GM12878 (cell line): Measurements from ENCODE around the gene ASIC3. TPM values are rescaled to one million over a fixed set of nuclear protein-coding genes. Genes with fewer than 3 reads are reported as not detected.

ENCODE experiments used
- ATAC-seq: fragments of 200-7000 bp; cut with Tn5 transposase; 3 replicates; pipeline ENCODE4 v1.9.1; 2020; ENCODE audit warnings: mild to moderate bottlenecking, moderate library complexity
- BruUV-seq: library from RNA; stranded (reverse); fragments of 400-500 nt; replicated peaks from 2 replicates; lab custom pipeline; 2021; lab: Mats Ljungman, UMichigan
- CTCF ChIA-PET: fragments of 300-600 bp; sonication (Branson Sonifier 250); formaldehyde crosslinking; extraction: SDS; loops from one replicate; lab custom pipeline; 2021; ENCODE audit warnings: inconsistent platforms; lab: Yijun Ruan, JAX
- POLR2A ChIA-PET: fragments of 350-600 bp; formaldehyde crosslinking; extraction: SDS; loops from one replicate; lab custom pipeline; 2021; ENCODE audit warnings: inconsistent platforms; lab: Charles Lee
- RAD21 ChIA-PET: fragments of 300-600 bp; sonication (Branson Sonifier 250); formaldehyde crosslinking; loops from one replicate; lab custom pipeline; 2023; ENCODE audit warnings: antibody characterized with exemption; ENCODE audit not compliant: unreplicated experiment; lab: Charles Lee
- SMC1A ChIA-PET: fragments of 300-600 bp; sonication (Branson Sonifier 250); formaldehyde crosslinking; loops from one replicate; lab custom pipeline; 2023; ENCODE audit not compliant: unreplicated experiment, uncharacterized antibody; lab: Charles Lee
- DNase-seq: peaks from one replicate; pipeline ENCODE4 v3.0.0-alpha.2; 2011; ENCODE audit warnings: low read depth, low spot score
- FAIRE-seq: peaks from 3 replicates; lab custom pipeline; 2011; peaks lifted over from hg19 to GRCh38; lab: Jason Lieb, UNC
- H2AFZ ChIP-seq: 2 replicates; pipeline ENCODE4 v1.6.0; 2011; ENCODE audit warnings: low read depth, low read length, control low read depth; ENCODE audit not compliant: control insufficient read depth
- H3K27ac ChIP-seq: 2 replicates; pipeline ENCODE4 v1.5.1; 2011; ENCODE audit warnings: control low read depth; ENCODE audit not compliant: control insufficient read depth, insufficient read depth
- H3K27me3 ChIP-seq, 2 experiments: replicated peaks in 1 of 2; 2 replicates each; pipeline versions ENCODE4 v1.6.0 to v1.6.1; 2011; ENCODE audit warnings: low read length in 1 of 2; ENCODE audit not compliant: control insufficient read depth in 2 of 2, insufficient read depth in 2 of 2
- H3K36me3 ChIP-seq, 2 experiments: 2 replicates each; pipeline ENCODE4 v1.5.1; 2011; ENCODE audit warnings: low read length in 1 of 2; ENCODE audit not compliant: control insufficient read depth in 2 of 2, insufficient read depth in 2 of 2
- H3K4me1 ChIP-seq: 2 replicates; pipeline ENCODE4 v1.6.1; 2011; ENCODE audit warnings: mild to moderate bottlenecking, low read length, moderate library complexity, mixed read lengths; ENCODE audit not compliant: control insufficient read depth, insufficient read depth
- H3K4me2 ChIP-seq: 2 replicates; pipeline ENCODE4 v1.6.0; 2011; ENCODE audit warnings: control low read depth; ENCODE audit not compliant: control insufficient read depth, insufficient read depth
- H3K4me3 ChIP-seq: fragments of 200-600 bp; sonication (generic); 2 replicates; pipeline ENCODE4 v1.5.1; 2016
- H3K79me2 ChIP-seq: 2 replicates; pipeline ENCODE4 v1.6.0; 2011; ENCODE audit warnings: low read length; ENCODE audit not compliant: control insufficient read depth, insufficient read depth
- H3K9ac ChIP-seq: 2 replicates; pipeline ENCODE4 v1.8.0; 2011; ENCODE audit warnings: low read length, control low read depth, mixed read lengths; ENCODE audit not compliant: control insufficient read depth, insufficient read depth
- H3K9me3 ChIP-seq: replicated peaks from 3 replicates; pipeline ENCODE4 v1.5.1; 2011; ENCODE audit warnings: mild to moderate bottlenecking, low read length; ENCODE audit not compliant: control insufficient read depth, insufficient read depth
- H4K20me1 ChIP-seq: 2 replicates; pipeline ENCODE4 v1.6.0; 2011; ENCODE audit not compliant: control insufficient read depth, insufficient read depth
- ATF7 ChIP-seq: fragments of 450-650 bp; IDR thresholded peaks from 2 replicates; pipeline ENCODE4 v1.6.1; 2016; ENCODE audit warnings: low read depth, mild to moderate bottlenecking
- BMI1 ChIP-seq: fragments of 450-650 bp; IDR thresholded peaks from 2 replicates; pipeline ENCODE4 v1.6.1; 2016; ENCODE audit warnings: mild to moderate bottlenecking, moderate library complexity, borderline replicate concordance
- CHD1 ChIP-seq: IDR thresholded peaks from 2 replicates; pipeline ENCODE4 v1.6.1; 2012; ENCODE audit warnings: low read depth, low read length, improper control_type of control experiment
- GATAD2B ChIP-seq: fragments of 450-650 bp; conservative IDR thresholded peaks from 2 replicates; pipeline ENCODE4 v1.6.1; 2017; ENCODE audit warnings: low read depth, mild to moderate bottlenecking, moderate library complexity
- HDAC6 ChIP-seq: fragments of 200-600 bp; sonication (generic); IDR thresholded peaks from one replicate; pipeline ENCODE4 v1.8.0; 2017; ENCODE audit warnings: antibody characterized with exemption; ENCODE audit not compliant: unreplicated experiment
- JUNB ChIP-seq: IDR thresholded peaks from 2 replicates; pipeline ENCODE4 v1.6.1; 2016; ENCODE audit warnings: antibody characterized with exemption, mild to moderate bottlenecking
- MTA3 ChIP-seq: IDR thresholded peaks from 2 replicates; pipeline ENCODE4 v1.6.1; 2012; ENCODE audit warnings: low read length, inconsistent platforms, borderline replicate concordance
- RFX5 ChIP-seq: IDR thresholded peaks from 2 replicates; pipeline ENCODE4 v1.6.1; 2011; ENCODE audit warnings: low read depth, low read length, improper control_type of control experiment
- ZBED1 ChIP-seq: IDR thresholded peaks from 2 replicates; pipeline ENCODE4 v1.6.1; 2016; ENCODE audit warnings: borderline replicate concordance
- WGBS: methylation state at CpG from one replicate; pipeline ENCODE4 v1.1.6; 2016; ENCODE audit warnings: low lambda C conversion rate; ENCODE audit not compliant: insufficient replicate concordance, insufficient coverage; ENCODE audit errors: missing lambda C conversion rate; 5-methylcytosine and 5-hydroxymethylcytosine counted together
- in situ Hi-C: fragments of 300-500 bp; cut with MboI; formaldehyde crosslinking; loops from 9 replicates; pipeline ENCODE4 v1.14.3; 2018; ENCODE audit warnings: mixed read lengths
- intact Hi-C: fragments of 100-400 bp; cut with micrococcal nuclease; formaldehyde crosslinking; loops from one replicate; pipeline ENCODE4 v1.14.2; 2022; ENCODE audit not compliant: unreplicated experiment
- polyA plus RNA-seq, 11 experiments: library from polyadenylated mRNA; depleted of rRNA in 4 of 11; unstranded in 6 of 11; stranded (reverse) in 5 of 11; fragments of >200 nt; fragmentation: Nextera tagmentation in 4 of 11; fragmentation: Illumina TruSeq in 1 of 11; extraction: Ambion mirVana in 4 of 11; extraction: Trizol in 1 of 11; gene quantifications; 1 replicate in 1 of 11; 2 replicates in 10 of 11; pipeline versions ENCODE4 v1.2.1 to v1.2.3, GENCODE V29; 2011 to 2016; ENCODE audit warnings: inconsistent platforms in 2 of 11, missing spikeins in 2 of 11, low read depth in 1 of 11
- total RNA-seq, 4 experiments: library from RNA; depleted of rRNA in 3 of 4; stranded (reverse); fragments of >200 nt in 3 of 4; fragmentation: Illumina TruSeq in 1 of 4; extraction: Trizol in 1 of 4; gene quantifications; 2 replicates each; pipeline versions ENCODE4 v1.2.1 to v1.2.3, GENCODE V29; 2013 to 2021
- TF ChIP-seq, protein P1 (sequence below): fragments of 450-650 bp; formaldehyde crosslinking; IDR thresholded peaks from 2 replicates; pipeline ENCODE4 v1.4.0; 2022; ENCODE audit warnings: mild to moderate bottlenecking, moderate library complexity
- TF ChIP-seq, protein P2 (sequence below): IDR thresholded peaks from 2 replicates; pipeline ENCODE4 v1.6.1; 2012; ENCODE audit warnings: low read depth, low read length, improper control_type of control experiment
- TF ChIP-seq, protein P3 (sequence below): fragments of 450-650 bp; IDR thresholded peaks from 2 replicates; pipeline ENCODE4 v1.6.1; 2018; ENCODE audit warnings: mild to moderate bottlenecking, low read depth, moderate library complexity; ENCODE audit not compliant: partially characterized antibody
- TF ChIP-seq, protein P4 (sequence below): IDR thresholded peaks from 2 replicates; pipeline ENCODE4 v1.6.1; 2011; ENCODE audit warnings: low read depth, low read length, improper control_type of control experiment, borderline replicate concordance

The ASIC3 gene
- total and polyA plus RNA-seq, 10 of the 15 experiments (the other 5 are each of a cell fraction or from before 2014, with no cell fraction given) = 0.07 to 1.0 (median 0.44) TPM; not detected in 4

DNA sequence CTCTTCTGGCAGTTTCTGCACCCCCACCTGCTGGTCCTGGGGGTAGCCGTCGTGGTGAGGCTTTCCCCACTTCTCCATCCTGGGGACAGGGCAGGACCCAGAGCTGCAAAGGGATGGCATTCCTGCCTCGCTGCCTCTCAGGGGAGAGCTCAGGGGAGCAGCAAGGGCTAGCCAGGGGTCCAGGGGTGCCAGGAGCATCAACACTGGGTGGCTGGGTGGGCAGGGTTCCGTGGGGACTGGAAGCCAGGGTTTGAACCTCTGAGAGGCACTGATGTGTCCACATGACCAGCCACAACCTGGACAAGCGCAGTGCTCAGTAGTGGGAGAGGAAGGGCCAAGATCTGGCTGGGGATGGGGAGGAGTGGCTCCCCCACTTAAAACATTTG is 14.5 kb upstream of the ASIC3 start:
- ChIA-PET SMC1A (no interaction called here), CTCF (interaction anchor here (2.1 kb wide), 1 partner anchor 49 kb away, joined by 5 read pairs; the partner anchor contains the start of gene TMUB1), POLR2A (no interaction called here), RAD21 (no interaction called here)
- H3K27me3 ChIP-seq = no peaks in the 10 kb centered on the region
- no peaks in the 10 kb centered on the region for H4K20me1 ChIP-seq
- H3K4me1 ChIP-seq = peaks cover 4% of the 10 kb centered on the region
- ATAC-seq (no peak), DNase-seq (no peak), FAIRE-seq (no peak)
- no peak overlapping the region for H3K9ac ChIP-seq
- intact Hi-C loops = no loop called here
- no peak overlapping the region for H2AFZ ChIP-seq
- no peak overlapping the region for H3K4me3 ChIP-seq
- peaks cover 0 to 3% of the 10 kb centered on the region in 2 experiments; a peak in 1 of 4 replicates for H3K36me3 ChIP-seq
- 79% methylated on average over 5 of the region's 5 CpGs for WGBS
- BruUV-seq = no TSS peak
- no peaks in the 10 kb centered on the region; the same call in 1 of the 2 replicates for H3K79me2 ChIP-seq
- H3K27ac ChIP-seq = no peak overlapping the region
- H3K4me2 ChIP-seq = no peak overlapping the region
- in situ Hi-C loops = no loop called here
- H3K9me3 ChIP-seq = no peaks in the 10 kb centered on the region
- TF ChIP-seq GATAD2B (no peak), ATF7 (no peak), CHD1 (no peak), BMI1 (no peak), RFX5 (no peak), JUNB (no peak), ZBED1 (no peak), HDAC6 (no peak), MTA3 (no peak)
- TF ChIP-seq, protein P1, sequence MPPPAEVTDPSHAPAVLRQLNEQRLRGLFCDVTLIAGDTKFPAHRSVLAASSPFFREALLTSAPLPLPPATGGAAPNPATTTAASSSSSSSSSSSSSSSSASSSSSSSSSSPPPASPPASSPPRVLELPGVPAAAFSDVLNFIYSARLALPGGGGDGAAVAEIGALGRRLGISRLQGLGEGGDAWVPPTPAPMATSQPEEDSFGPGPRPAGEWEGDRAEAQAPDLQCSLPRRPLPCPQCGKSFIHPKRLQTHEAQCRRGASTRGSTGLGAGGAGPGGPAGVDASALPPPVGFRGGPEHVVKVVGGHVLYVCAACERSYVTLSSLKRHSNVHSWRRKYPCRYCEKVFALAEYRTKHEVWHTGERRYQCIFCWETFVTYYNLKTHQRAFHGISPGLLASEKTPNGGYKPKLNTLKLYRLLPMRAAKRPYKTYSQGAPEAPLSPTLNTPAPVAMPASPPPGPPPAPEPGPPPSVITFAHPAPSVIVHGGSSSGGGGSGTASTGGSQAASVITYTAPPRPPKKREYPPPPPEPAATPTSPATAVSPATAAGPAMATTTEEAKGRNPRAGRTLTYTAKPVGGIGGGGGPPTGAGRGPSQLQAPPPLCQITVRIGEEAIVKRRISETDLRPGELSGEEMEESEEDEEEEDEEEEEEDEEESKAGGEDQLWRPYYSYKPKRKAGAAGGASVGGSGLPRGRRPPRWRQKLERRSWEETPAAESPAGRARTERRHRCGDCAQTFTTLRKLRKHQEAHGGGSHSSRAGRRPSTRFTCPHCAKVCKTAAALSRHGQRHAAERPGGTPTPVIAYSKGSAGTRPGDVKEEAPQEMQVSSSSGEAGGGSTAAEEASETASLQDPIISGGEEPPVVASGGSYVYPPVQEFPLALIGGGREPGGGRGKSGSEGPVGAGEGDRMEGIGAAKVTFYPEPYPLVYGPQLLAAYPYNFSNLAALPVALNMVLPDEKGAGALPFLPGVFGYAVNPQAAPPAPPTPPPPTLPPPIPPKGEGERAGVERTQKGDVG = no peak
- TF ChIP-seq, protein P2, sequence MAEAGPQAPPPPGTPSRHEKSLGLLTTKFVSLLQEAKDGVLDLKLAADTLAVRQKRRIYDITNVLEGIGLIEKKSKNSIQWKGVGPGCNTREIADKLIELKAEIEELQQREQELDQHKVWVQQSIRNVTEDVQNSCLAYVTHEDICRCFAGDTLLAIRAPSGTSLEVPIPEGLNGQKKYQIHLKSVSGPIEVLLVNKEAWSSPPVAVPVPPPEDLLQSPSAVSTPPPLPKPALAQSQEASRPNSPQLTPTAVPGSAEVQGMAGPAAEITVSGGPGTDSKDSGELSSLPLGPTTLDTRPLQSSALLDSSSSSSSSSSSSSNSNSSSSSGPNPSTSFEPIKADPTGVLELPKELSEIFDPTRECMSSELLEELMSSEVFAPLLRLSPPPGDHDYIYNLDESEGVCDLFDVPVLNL = no peak
- TF ChIP-seq, protein P3, sequence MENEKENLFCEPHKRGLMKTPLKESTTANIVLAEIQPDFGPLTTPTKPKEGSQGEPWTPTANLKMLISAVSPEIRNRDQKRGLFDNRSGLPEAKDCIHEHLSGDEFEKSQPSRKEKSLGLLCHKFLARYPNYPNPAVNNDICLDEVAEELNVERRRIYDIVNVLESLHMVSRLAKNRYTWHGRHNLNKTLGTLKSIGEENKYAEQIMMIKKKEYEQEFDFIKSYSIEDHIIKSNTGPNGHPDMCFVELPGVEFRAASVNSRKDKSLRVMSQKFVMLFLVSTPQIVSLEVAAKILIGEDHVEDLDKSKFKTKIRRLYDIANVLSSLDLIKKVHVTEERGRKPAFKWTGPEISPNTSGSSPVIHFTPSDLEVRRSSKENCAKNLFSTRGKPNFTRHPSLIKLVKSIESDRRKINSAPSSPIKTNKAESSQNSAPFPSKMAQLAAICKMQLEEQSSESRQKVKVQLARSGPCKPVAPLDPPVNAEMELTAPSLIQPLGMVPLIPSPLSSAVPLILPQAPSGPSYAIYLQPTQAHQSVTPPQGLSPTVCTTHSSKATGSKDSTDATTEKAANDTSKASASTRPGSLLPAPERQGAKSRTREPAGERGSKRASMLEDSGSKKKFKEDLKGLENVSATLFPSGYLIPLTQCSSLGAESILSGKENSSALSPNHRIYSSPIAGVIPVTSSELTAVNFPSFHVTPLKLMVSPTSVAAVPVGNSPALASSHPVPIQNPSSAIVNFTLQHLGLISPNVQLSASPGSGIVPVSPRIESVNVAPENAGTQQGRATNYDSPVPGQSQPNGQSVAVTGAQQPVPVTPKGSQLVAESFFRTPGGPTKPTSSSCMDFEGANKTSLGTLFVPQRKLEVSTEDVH = no peak
- TF ChIP-seq, protein P4, sequence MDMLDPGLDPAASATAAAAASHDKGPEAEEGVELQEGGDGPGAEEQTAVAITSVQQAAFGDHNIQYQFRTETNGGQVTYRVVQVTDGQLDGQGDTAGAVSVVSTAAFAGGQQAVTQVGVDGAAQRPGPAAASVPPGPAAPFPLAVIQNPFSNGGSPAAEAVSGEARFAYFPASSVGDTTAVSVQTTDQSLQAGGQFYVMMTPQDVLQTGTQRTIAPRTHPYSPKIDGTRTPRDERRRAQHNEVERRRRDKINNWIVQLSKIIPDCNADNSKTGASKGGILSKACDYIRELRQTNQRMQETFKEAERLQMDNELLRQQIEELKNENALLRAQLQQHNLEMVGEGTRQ = no peak
